ENCODE results near the gene ABCB1. TPM values are rescaled to one million over a fixed set of nuclear protein-coding genes. Genes with fewer than 3 reads are reported as not detected.

ABCB1 gene
- total and polyA plus RNA-seq, 2 donors (not counting 3 experiments of a cell fraction or from before 2014, with no cell fraction given), result 7.1 to 7.5 TPM

GRCh38 chr7:87598234-87599009 is 2.3 kb downstream of the ABCB1 start:
- peaks cover 10% of the 10 kb centered on the region for H3K4me1 ChIP-seq (ENCODE audit: control insufficient read depth, extremely low read depth, insufficient read depth, low read length)
- ChIA-PET POLR2A (no interaction called here), CTCF (no interaction called here)
- H3K9me1 ChIP-seq (replicated peaks; ENCODE audit: control insufficient read depth, extremely low read depth, insufficient read depth, low read length), result no peaks in the 10 kb centered on the region
- no peak overlapping the region for H3K9ac ChIP-seq (replicated peaks; ENCODE audit: extremely low read depth, insufficient read depth, low read length)
- no TSS peak for BruUV-seq (replicated peaks)
- no peaks in the 10 kb centered on the region for H3K9me3 ChIP-seq (replicated peaks; ENCODE audit: control insufficient read depth, insufficient read depth, low read length)
- no peak for FAIRE-seq
- no peak overlapping the region for H2AFZ ChIP-seq (ENCODE audit: low read depth, low read length)
- no peak overlapping the region for H3K4me3 ChIP-seq (replicated peaks in 1 of 3; ENCODE audit: insufficient read depth in 1 of 3, low read depth in 1 of 3, low read length in 3 of 3)
- TF ChIP-seq MYC (IDR thresholded peaks at IDR 0.05; ENCODE audit: low read depth, low read length), result no peak
- TF ChIP-seq JUN (IDR thresholded peaks at IDR 0.05; ENCODE audit: borderline replicate concordance, insufficient read depth, insufficient read length, low read depth), result peak; percentile 17
- intact Hi-C loops (cut with micrococcal nuclease), result no loop called here
- H3K79me2 ChIP-seq (ENCODE audit: control insufficient read depth, insufficient read depth, low read length), result no peaks in the 10 kb centered on the region
- H3K4me2 ChIP-seq (ENCODE audit: insufficient read depth, low read length), result no peak overlapping the region
- dilution Hi-C loops (cut with MboI; ENCODE audit: extremely low pct_ligation_motif_present, low sequenced_read_pairs), result no loop called here
- H4K20me1 ChIP-seq (replicated peaks; ENCODE audit: control insufficient read depth, extremely low read depth, insufficient read depth, low read length), result no peaks in the 10 kb centered on the region
- no peak for DNase-seq (ENCODE audit: low read depth, low spot score)
- H3K27ac ChIP-seq (ENCODE audit: insufficient read depth, low read depth, low read length), result no peak overlapping the region
- H3K27me3 ChIP-seq (ENCODE audit: control insufficient read depth in 2 of 2, insufficient read depth in 2 of 2, low read length in 2 of 2), result peaks cover 18 to 39% of the 10 kb centered on the region in 2 experiments
- no peaks in the 10 kb centered on the region for H3K36me3 ChIP-seq (ENCODE audit: control insufficient read depth in 2 of 2, extremely low read depth in 1 of 2, insufficient read depth in 2 of 2, low read length in 2 of 2)

- dilution Hi-C loops (cut with MboI; ENCODE audit: extremely low pct_ligation_motif_present, low sequenced_read_pairs), result no loop called here
- no peaks in the 10 kb centered on the region for H3K36me3 ChIP-seq (ENCODE audit: control insufficient read depth in 2 of 2, extremely low read depth in 1 of 2, insufficient read depth in 2 of 2, low read length in 2 of 2)
- no peak overlapping the region for H3K4me3 ChIP-seq (replicated peaks in 1 of 3; ENCODE audit: insufficient read depth in 1 of 3, low read depth in 1 of 3, low read length in 3 of 3)
- H3K27me3 ChIP-seq (ENCODE audit: control insufficient read depth in 2 of 2, insufficient read depth in 2 of 2, low read length in 2 of 2), result peaks cover 17 to 34% of the 10 kb centered on the region in 2 experiments
- H3K9ac ChIP-seq (replicated peaks; ENCODE audit: extremely low read depth, insufficient read depth, low read length), result no peak overlapping the region
- H3K4me1 ChIP-seq (ENCODE audit: control insufficient read depth, extremely low read depth, insufficient read depth, low read length), result peaks cover 10% of the 10 kb centered on the region
- no peaks in the 10 kb centered on the region for H4K20me1 ChIP-seq (replicated peaks; ENCODE audit: control insufficient read depth, extremely low read depth, insufficient read depth, low read length)
- no peaks in the 10 kb centered on the region for H3K79me2 ChIP-seq (ENCODE audit: control insufficient read depth, insufficient read depth, low read length)
- H2AFZ ChIP-seq (ENCODE audit: low read depth, low read length), result no peak overlapping the region
- no peak for TF ChIP-seq MAX (IDR thresholded peaks at IDR 0.05; ENCODE audit: insufficient read depth, insufficient read length)
- TF ChIP-seq POLR2AphosphoS5 (IDR thresholded peaks at IDR 0.05; ENCODE audit: insufficient read depth, low read depth, low read length), result no peak
- no peak for TF ChIP-seq POLR2A (IDR thresholded peaks at IDR 0.05; ENCODE audit: low read depth, low read length)
- DNase-seq (ENCODE audit: low read depth, low spot score) (no peak), FAIRE-seq (no peak)
- H3K9me1 ChIP-seq (replicated peaks; ENCODE audit: control insufficient read depth, extremely low read depth, insufficient read depth, low read length), result no peaks in the 10 kb centered on the region
- ChIA-PET CTCF (no interaction called here), POLR2A (no interaction called here)
- H3K9me3 ChIP-seq (replicated peaks; ENCODE audit: control insufficient read depth, insufficient read depth, low read length), result no peaks in the 10 kb centered on the region
- H3K4me2 ChIP-seq (ENCODE audit: insufficient read depth, low read length), result no peak overlapping the region
- intact Hi-C loops (cut with micrococcal nuclease), result no loop called here
- BruUV-seq (replicated peaks), result no TSS peak
- no peak overlapping the region for H3K27ac ChIP-seq (ENCODE audit: insufficient read depth, low read depth, low read length)
Observed at GRCh38 chr7:87596696-87597095, 4.0 kb downstream of the ABCB1 start.
